AML-193 (cell line): ENCODE data around the gene KRTAP20-2.

Source experiments
- DNase-seq, 2 experiments: peaks; one replicate each; lab custom pipeline; 2025; lab: John Stamatoyannopoulos, UW

KRTAP20-2 gene

DNA sequence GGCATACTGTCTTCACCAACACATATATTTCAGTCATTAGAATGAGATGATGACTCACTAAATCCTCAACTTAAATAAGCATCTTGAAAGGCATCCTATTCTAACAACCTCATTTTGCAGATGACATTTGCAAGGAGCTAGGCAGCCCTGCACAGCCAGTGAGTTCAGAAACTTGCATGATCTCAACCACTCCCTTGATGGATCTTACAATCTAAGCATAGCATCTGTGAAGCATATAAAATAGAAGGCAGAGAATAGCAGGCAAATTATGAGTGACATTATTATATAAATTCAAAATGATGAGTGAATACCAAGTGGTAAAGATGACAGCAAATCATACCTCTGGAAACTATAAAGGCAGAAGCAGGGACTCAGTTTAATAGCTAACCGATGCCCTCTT lies 39.3 kb downstream of the KRTAP20-2 start:
- DNase-seq = no peak

DNA sequence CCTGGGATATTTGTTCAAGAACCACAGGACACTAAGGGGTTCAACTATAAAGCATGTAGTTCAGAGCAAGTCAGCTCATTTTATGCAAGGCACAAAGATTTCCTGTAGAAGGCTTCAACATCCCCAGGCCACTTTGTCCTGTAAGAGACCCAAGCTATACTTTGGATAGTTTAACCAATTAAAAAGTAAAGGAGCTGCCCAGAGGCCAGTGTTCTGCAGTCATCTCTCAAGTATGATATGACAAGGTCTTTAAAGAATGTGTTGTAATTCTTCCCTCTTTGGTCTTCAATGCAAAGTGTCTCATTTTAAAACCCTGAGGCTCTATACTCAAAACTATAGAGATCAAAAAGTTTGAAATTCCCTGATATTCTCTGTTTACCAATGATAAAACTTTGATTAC lies 41.7 kb downstream of the KRTAP20-2 start:
- DNase-seq = no peak

DNA sequence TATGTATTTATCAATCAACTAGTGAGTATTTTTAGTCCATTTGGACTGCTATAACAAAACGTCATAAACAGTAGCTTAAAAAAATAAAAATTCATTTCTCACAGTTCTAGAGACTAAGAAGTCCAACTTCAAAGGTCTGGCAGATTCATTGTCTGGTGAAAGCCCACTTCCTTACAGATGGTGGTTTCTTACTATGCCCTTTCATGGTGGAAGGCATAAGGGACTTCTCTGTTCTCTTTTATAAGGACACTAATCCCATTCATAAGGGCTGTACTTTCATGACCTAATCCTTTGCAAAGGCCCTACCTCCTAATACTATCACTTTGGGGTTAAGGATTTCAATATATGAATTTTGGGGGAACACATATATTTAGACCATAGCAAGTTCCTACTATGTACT lies 45.6 kb downstream of the KRTAP20-2 start:
- no peak for DNase-seq

DNA sequence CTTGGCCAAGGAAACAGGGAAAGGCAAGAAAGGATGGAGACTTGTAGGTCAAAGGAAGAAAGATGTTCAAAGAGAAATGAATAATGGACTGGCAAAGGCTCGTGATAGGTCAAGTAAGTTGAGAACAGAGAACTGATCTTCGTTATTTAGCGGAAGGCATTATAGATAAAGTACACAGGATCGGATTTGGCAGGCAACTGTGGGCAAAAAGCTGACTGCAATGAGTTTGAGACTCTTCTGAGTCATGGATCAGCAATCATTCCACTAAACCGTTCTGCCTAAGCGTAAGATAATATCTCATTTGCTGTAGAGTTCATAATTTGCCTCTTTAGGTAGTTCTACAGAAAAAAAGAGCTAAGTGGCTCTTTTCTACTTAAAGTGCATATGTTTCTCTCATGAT lies 49.5 kb downstream of the KRTAP20-2 start:
- no peak for DNase-seq
